ENCODE results near the gene PODN. TPM values are rescaled to one million over a fixed set of nuclear protein-coding genes. Genes with fewer than 3 reads are reported as not detected.

Gene PODN
- total and polyA plus RNA-seq, 8 donors, result 8.3 to 356 (median 33.5) TPM

GRCh38 chr1:53024117-53024516 is 37.9 kb upstream of the PODN start:
- Histone ChIP-seq H3K4me3 (no peak overlapping the region), H3K36me3 (peaks cover 0 to 18% (median 13%) of the 10 kb centered on the region in 4 donors), H3K4me1 (peaks cover 0 to 55% (median 19%) of the 10 kb centered on the region in 4 donors), H3K27me3 (no peaks in the 10 kb centered on the region), H3K27ac (peak overlapping the region in 2 of 5 donors; percentile 62 to 80), H3K9me3 (no peaks in the 10 kb centered on the region)
- intact Hi-C loops (cut with DNase I; ENCODE audit: low total_unique reads), result no loop called here
- TF ChIP-seq POLR2AphosphoS5 (IDR thresholded peaks at IDR 0.05) (no peak), POLR2A (IDR thresholded peaks at IDR 0.05) (no peak)
- no peak for DNase-seq

GRCh38 chr1:53025034-53025768 is 36.8 kb upstream of the PODN start:
- WGBS, 5 donors, result 53 to 70% (median 65%) methylated on average over 2 of the region's 2 CpGs

GRCh38 chr1:53025769-53026112 is 36.3 kb upstream of the PODN start:
- no peak for TF ChIP-seq CTCF (IDR thresholded peaks at IDR 0.05)
- TF ChIP-seq POLR2AphosphoS5 (IDR thresholded peaks at IDR 0.05), result no peak
- no peak for TF ChIP-seq POLR2A (IDR thresholded peaks at IDR 0.05)
- no peak for TF ChIP-seq EP300 (IDR thresholded peaks at IDR 0.05)
- WGBS, 5 donors, result 38 to 67% (median 59%) methylated on average over 2 of the region's 2 CpGs
- DNase-seq, result no peak
- no peaks in the 10 kb centered on the region for H3K27me3 ChIP-seq
- peaks cover 0 to 55% (median 19%) of the 10 kb centered on the region in 4 donors for H3K4me1 ChIP-seq
- intact Hi-C loops (cut with DNase I; ENCODE audit: low total_unique reads), result no loop called here
- no peak overlapping the region for H3K4me3 ChIP-seq
- no peaks in the 10 kb centered on the region for H3K9me3 ChIP-seq
- H3K36me3 ChIP-seq, result peaks cover 0 to 30% (median 26%) of the 10 kb centered on the region in 4 donors
- H3K27ac ChIP-seq, result peak overlapping the region in 4 of 5 donors; percentile 62 to 80 (median 72)

More at GRCh38 chr1:53025034-53025768, 36.8 kb upstream of the PODN start:
- H3K4me1 ChIP-seq, result peaks cover 0 to 55% (median 19%) of the 10 kb centered on the region in 4 donors
- H3K36me3 ChIP-seq, result peaks cover 0 to 29% (median 22%) of the 10 kb centered on the region in 4 donors
- H3K27me3 ChIP-seq, result no peaks in the 10 kb centered on the region
- TF ChIP-seq POLR2A (IDR thresholded peaks at IDR 0.05), result no peak
- TF ChIP-seq POLR2AphosphoS5 (IDR thresholded peaks at IDR 0.05), result peak; percentile 13 to 73 (median 58)
- TF ChIP-seq CTCF (IDR thresholded peaks at IDR 0.05), result no peak
- peak; percentile 47 for TF ChIP-seq EP300 (IDR thresholded peaks at IDR 0.05)
- DNase-seq, result peak in 1 of 2 donors; percentile 76
- peak overlapping the region in 4 of 5 donors; percentile 62 to 80 (median 72) for H3K27ac ChIP-seq
- intact Hi-C loops (cut with DNase I; ENCODE audit: low total_unique reads), result no loop called here
- H3K9me3 ChIP-seq, result no peaks in the 10 kb centered on the region
- no peak overlapping the region for H3K4me3 ChIP-seq

- H3K27ac ChIP-seq, result peak overlapping the region in 2 of 5 donors; percentile 73 to 80
- H3K4me1 ChIP-seq, result peaks cover 0 to 55% (median 19%) of the 10 kb centered on the region in 4 donors
- TF ChIP-seq POLR2AphosphoS5 (IDR thresholded peaks at IDR 0.05), result no peak
- no peak for TF ChIP-seq EP300 (IDR thresholded peaks at IDR 0.05)
- TF ChIP-seq POLR2A (IDR thresholded peaks at IDR 0.05), result no peak
- TF ChIP-seq CTCF (IDR thresholded peaks at IDR 0.05), result no peak
- H3K36me3 ChIP-seq, result peaks cover 0 to 32% (median 28%) of the 10 kb centered on the region in 4 donors
- H3K4me3 ChIP-seq, result no peak overlapping the region
- no peaks in the 10 kb centered on the region for H3K27me3 ChIP-seq
- 45 to 74% (median 63%) methylated on average over 2 of the region's 2 CpGs for WGBS, 5 donors
- intact Hi-C loops (cut with DNase I; ENCODE audit: low total_unique reads), result no loop called here
- H3K9me3 ChIP-seq, result no peaks in the 10 kb centered on the region
- no peak for DNase-seq
Measured at GRCh38 chr1:53026254-53026653, 35.8 kb upstream of the PODN start.

GRCh38 chr1:53031732-53032131 is 30.3 kb upstream of the PODN start:
- no peak overlapping the region for H3K27ac ChIP-seq
- H3K4me3 ChIP-seq, result no peak overlapping the region
- 90 to 94% (median 93%) methylated on average over 1 of the region's 1 CpG for WGBS, 5 donors
- no peak for DNase-seq
- intact Hi-C loops (cut with DNase I; ENCODE audit: low total_unique reads), result no loop called here
- H3K4me1 ChIP-seq, result peaks cover 0 to 6% (median 0%) of the 10 kb centered on the region in 4 donors
- H3K36me3 ChIP-seq, result peaks cover 0 to 50% (median 42%) of the 10 kb centered on the region in 4 donors
- TF ChIP-seq POLR2AphosphoS5 (IDR thresholded peaks at IDR 0.05) (no peak), POLR2A (IDR thresholded peaks at IDR 0.05) (no peak), EP300 (IDR thresholded peaks at IDR 0.05) (no peak), CTCF (IDR thresholded peaks at IDR 0.05) (no peak)
- H3K27me3 ChIP-seq, result no peaks in the 10 kb centered on the region
- no peaks in the 10 kb centered on the region for H3K9me3 ChIP-seq

Data from stomach (tissue), 9 donors.